H1 (cell line): ENCODE data around the gene KCNA10.

ENCODE experiments used
- CTCF ChIP-seq, 3 experiments: IDR thresholded peaks; 1 replicate in 2 of 3; 2 replicates in 1 of 3; pipeline versions ENCODE4 v1.5.1 to v1.6.1; 2011; ENCODE audit warnings: low read length in 3 of 3, mild to moderate bottlenecking in 3 of 3, inconsistent platforms in 2 of 3, low read depth in 1 of 3, moderate library complexity in 1 of 3; ENCODE audit not compliant: insufficient read depth in 1 of 3; ENCODE audit errors: control extremely low read depth in 1 of 3
- EZH2 ChIP-seq: fragments of 200-600 bp; sonication (generic); IDR thresholded peaks from 2 replicates; pipeline ENCODE4 v1.7.1; 2012; ENCODE audit warnings: low read depth, mild to moderate bottlenecking, moderate library complexity, low read length, inconsistent platforms; ENCODE audit not compliant: severe bottlenecking
- GABPA ChIP-seq: IDR thresholded peaks from 2 replicates; pipeline ENCODE4 v1.6.1; 2011; ENCODE audit warnings: mild to moderate bottlenecking, low read length, moderate library complexity, borderline replicate concordance; ENCODE audit not compliant: insufficient read depth
- JUN ChIP-seq: IDR thresholded peaks from 2 replicates; pipeline ENCODE4 v1.6.1; 2011; ENCODE audit warnings: low read depth, mild to moderate bottlenecking, improper control_type of control experiment, low read length
- JUND ChIP-seq: IDR thresholded peaks from 2 replicates; pipeline ENCODE4 v1.6.1; 2011; ENCODE audit warnings: mild to moderate bottlenecking, improper control_type of control experiment, low read length
- POLR2A ChIP-seq, 2 experiments: IDR thresholded peaks; 1 replicate in 1 of 2; 2 replicates in 1 of 2; pipeline ENCODE4 v1.6.1; 2011; ENCODE audit warnings: low read depth in 2 of 2, low read length in 2 of 2, mild to moderate bottlenecking in 2 of 2; ENCODE audit errors: control extremely low read depth in 1 of 2
- SRF ChIP-seq: IDR thresholded peaks from 2 replicates; pipeline ENCODE4 v1.6.1; 2011; ENCODE audit warnings: mild to moderate bottlenecking, low read depth, low read length, moderate library complexity
- TAF1 ChIP-seq: IDR thresholded peaks from 2 replicates; pipeline ENCODE4 v1.6.1; 2011; ENCODE audit warnings: mild to moderate bottlenecking, low read depth, low read length

GRCh38 chr1:110477967-110478640 is 40.9 kb downstream of the KCNA10 start:
- no peak for TF ChIP-seq POLR2A (IDR thresholded peaks at IDR 0.05; ENCODE audit: control extremely low read depth in 1 of 2, low read depth in 2 of 2, low read length in 2 of 2)
- TF ChIP-seq JUN, result no peak
- TF ChIP-seq EZH2, result no peak
- TF ChIP-seq SRF, result no peak
- TF ChIP-seq JUND, result no peak
- TF ChIP-seq TAF1, result no peak
- no peak for TF ChIP-seq GABPA
- TF ChIP-seq CTCF (IDR thresholded peaks at IDR 0.05; ENCODE audit: control extremely low read depth in 1 of 3, insufficient read depth in 1 of 3, low read depth in 1 of 3, low read length in 3 of 3), result no peak
